ENCODE results near the gene RUVBL1.

RUVBL1 gene

GRCh38 chr3:128064962-128065361 lies 58.6 kb downstream of the RUVBL1 start:
- no peak for DNase-seq

GRCh38 chr3:128063865-128064264 lies 59.7 kb downstream of the RUVBL1 start:
- DNase-seq: no peak

- DNase-seq: no peak
Observed at GRCh38 chr3:128062033-128062745, 61.4 kb downstream of the RUVBL1 start.

GRCh38 chr3:128060473-128061381 lies 62.9 kb downstream of the RUVBL1 start:
- DNase-seq: no peak

- DNase-seq: no peak
Observed at GRCh38 chr3:128056258-128056657, 67.4 kb downstream of the RUVBL1 start.

- DNase-seq: no peak
Observed at GRCh38 chr3:128054367-128054766, 69.2 kb downstream of the RUVBL1 start.

- DNase-seq: no peak
Observed at GRCh38 chr3:128053614-128054013, 70.0 kb downstream of the RUVBL1 start.

- DNase-seq: no peak
Observed at GRCh38 chr3:128052595-128053351, 70.8 kb downstream of the RUVBL1 start.

- peak; percentile 93 for DNase-seq
Observed at GRCh38 chr3:128051837-128052594, 71.6 kb downstream of the RUVBL1 start, which contains the start of gene SEC61A1. Gene SEC61A1, plus strand, starts transcription at chr3:128052437. Its CDS starts 116 bp downstream, at chr3:128052553.

GRCh38 chr3:128051459-128051836 lies 72.2 kb downstream of the RUVBL1 start:
- no peak for DNase-seq

- no peak for DNase-seq
Observed at GRCh38 chr3:128050597-128050996, 73.0 kb downstream of the RUVBL1 start.

- DNase-seq: no peak
Observed at GRCh38 chr3:128041344-128041743, 82.3 kb downstream of the RUVBL1 start.

- DNase-seq: no peak
Observed at GRCh38 chr3:128040660-128041059, 83.0 kb downstream of the RUVBL1 start.

- no peak for DNase-seq
Observed at GRCh38 chr3:128040041-128040440, 83.6 kb downstream of the RUVBL1 start.

GRCh38 chr3:128036119-128036518 lies 87.5 kb downstream of the RUVBL1 start:
- DNase-seq: no peak

- DNase-seq: no peak
Observed at GRCh38 chr3:128033102-128033501, 90.5 kb downstream of the RUVBL1 start.
